Measurements from ENCODE around the gene CSF2.

Gene CSF2

DNA sequence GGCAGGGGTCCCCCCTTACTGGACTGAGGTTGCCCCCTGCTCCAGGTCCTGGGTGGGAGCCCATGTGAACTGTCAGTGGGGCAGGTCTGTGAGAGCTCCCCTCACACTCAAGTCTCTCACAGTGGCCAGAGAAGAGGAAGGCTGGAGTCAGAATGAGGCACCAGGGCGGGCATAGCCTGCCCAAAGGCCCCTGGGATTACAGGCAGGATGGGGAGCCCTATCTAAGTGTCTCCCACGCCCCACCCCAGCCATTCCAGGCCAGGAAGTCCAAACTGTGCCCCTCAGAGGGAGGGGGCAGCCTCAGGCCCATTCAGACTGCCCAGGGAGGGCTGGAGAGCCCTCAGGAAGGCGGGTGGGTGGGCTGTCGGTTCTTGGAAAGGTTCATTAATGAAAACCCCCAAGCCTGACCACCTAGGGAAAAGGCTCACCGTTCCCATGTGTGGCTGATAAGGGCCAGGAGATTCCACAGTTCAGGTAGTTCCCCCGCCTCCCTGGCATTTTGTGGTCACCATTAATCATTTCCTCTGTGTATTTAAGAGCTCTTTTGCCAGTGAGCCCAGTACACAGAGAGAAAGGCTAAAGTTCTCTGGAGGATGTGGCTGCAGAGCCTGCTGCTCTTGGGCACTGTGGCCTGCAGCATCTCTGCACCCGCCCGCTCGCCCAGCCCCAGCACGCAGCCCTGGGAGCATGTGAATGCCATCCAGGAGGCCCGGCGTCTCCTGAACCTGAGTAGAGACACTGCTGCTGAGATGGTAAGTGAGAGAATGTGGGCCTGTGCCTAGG lies at the start of gene CSF2:
Gene CSF2 (plus strand): TSS at position 559 of the 783 bp plus-strand sequence. CDS start 35 bp downstream, at position 594.
- DNase-seq (ENCODE audit: low read depth in 2 of 2): no peak

DNA sequence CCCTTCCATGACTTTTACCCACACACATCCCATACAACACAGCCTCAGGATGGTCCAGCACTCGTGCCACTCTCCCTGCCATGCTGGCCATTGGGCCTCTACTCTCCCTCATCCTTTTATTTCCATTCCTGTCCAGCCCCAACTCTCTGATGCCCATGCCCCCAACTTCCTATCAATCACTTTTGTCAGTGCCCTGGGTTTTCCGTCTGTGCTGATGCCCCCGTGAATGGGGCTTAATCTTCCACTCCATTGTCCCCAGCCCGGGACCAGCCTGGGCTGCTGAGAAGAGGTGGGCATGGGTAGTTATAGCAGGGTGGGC lies 49.5 kb upstream of the CSF2 start:
- no peak for DNase-seq (ENCODE audit: low read depth in 2 of 2)

- no peak for DNase-seq (ENCODE audit: low read depth in 2 of 2)
Measured at GRCh38 chr5:132024789-132025402, 48.7 kb upstream of the CSF2 start.

- no peak for DNase-seq (ENCODE audit: low read depth in 2 of 2)
Measured at GRCh38 chr5:132025403-132025971, 48.1 kb upstream of the CSF2 start.

DNA sequence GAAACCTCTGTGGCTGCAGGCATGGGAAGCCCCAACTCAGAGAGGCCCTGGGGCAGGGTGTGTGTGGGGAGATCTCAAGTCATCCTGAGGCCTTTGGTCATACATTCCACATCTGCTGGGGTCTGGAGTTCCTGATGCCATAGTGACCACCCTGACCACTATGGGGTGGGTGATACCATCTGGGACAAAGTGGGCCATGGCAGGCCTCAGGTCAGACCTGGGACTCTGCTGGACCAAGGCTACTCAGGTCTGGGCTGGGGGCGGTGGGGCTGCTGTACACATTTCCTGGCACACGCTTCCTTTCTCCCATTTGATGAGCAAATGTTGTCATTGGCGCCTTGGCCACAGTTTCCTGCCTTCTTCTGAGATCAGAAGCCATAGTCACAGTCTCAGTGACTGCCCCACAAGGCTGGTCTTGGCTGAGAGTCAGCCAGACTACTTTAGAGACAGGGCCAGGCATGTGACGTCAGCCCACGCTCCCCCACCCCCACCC lies 47.0 kb upstream of the CSF2 start:
- no peak for DNase-seq (ENCODE audit: low read depth in 2 of 2)

GRCh38 chr5:132027027-132027426 lies 46.6 kb upstream of the CSF2 start:
- no peak for DNase-seq (ENCODE audit: low read depth in 2 of 2)

- no peak for DNase-seq (ENCODE audit: low read depth in 2 of 2)
Measured at GRCh38 chr5:132029609-132030330, 43.8 kb upstream of the CSF2 start.

- DNase-seq (ENCODE audit: low read depth in 2 of 2): no peak
Measured at GRCh38 chr5:132030610-132031009, 43.0 kb upstream of the CSF2 start.

DNA sequence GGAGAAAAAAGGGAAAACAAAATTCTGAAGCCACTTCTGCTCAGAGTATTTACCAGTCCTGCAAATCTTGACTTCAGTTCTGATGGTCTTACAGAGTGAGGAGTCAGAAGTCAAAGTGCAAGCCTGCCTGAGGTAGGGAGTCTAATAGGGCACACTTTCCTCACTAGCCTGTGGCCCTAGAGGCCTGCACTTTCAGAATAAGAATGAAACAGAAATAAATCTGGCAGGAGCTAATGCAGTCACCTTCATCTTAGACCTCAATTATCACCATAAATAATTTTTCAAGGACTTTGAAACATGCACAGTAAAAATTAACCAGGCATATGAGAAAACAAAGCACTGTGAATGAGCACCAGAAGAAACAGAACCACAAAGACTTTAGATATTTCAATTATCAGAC lies 41.4 kb upstream of the CSF2 start:
- DNase-seq (ENCODE audit: low read depth in 2 of 2): no peak

GRCh38 chr5:132033122-132033521 lies 40.5 kb upstream of the CSF2 start:
- DNase-seq (ENCODE audit: low read depth in 2 of 2): no peak

- DNase-seq (ENCODE audit: low read depth in 2 of 2): no peak
Measured at GRCh38 chr5:132037353-132037752, 36.2 kb upstream of the CSF2 start.

DNA sequence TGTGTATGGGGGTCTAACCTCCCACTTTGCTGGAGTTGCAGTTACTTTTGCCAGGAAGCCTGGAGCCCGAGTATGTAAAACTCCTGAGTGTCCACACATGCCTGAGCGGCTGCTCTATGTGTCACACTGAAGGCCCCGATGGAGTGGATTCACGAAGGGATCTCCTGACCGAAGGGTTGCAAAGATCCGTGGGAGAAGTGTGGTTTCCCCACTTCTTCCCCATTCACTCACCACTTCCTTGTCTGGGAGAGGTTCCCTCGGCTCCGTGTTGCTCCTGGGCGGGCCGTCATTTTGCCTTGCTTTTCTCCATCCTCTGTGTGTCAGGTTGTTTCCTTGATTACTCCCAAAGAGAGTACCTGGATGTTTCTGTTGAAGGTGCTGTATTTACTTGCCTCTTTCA lies 29.4 kb upstream of the CSF2 start:
- no peak for DNase-seq (ENCODE audit: low read depth in 2 of 2)

DNA sequence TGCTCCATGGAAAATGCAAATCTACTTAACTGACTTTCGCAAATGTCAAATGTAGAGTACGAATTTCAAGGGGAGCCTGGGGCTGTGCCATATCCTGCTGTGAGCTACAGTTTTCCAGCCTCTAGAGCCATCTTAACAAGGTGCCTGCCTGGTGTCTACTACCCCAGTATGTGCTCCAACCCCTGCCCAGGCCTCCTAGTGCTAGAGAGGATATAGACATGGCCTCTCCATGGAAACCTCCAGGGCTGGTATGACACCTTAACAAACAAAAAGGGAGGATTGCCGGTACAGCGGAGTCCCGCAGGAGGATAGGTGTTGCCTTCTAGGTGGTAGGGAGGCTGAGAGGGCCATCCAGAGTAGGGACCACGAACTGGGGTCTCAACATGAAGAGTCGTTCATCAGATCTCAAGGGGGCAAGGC lies 26.7 kb upstream of the CSF2 start:
- no peak for DNase-seq (ENCODE audit: low read depth in 2 of 2)

DNA sequence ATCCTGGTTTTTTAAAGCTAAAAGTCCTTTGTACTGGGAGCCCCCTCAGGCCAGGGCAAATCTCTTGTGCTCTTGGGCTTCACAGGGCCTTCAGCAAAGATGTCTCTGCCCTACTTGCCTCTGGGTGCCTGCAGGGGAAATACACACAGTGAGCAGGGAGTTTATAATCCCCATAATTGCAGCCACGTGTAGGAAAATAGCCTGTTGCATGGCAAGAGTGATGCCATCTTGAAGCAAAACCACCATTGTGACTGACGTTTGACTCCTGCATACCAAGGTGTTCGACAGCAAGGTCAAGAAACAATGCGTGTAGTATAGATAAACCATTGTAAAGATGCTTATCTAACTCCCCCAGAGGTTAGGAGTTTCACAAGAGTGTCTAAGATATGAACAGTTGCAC lies 24.5 kb upstream of the CSF2 start:
- no peak for DNase-seq (ENCODE audit: low read depth in 2 of 2)

GRCh38 chr5:132049559-132049958 lies 24.0 kb upstream of the CSF2 start:
- no peak for DNase-seq (ENCODE audit: low read depth in 2 of 2)

DNA sequence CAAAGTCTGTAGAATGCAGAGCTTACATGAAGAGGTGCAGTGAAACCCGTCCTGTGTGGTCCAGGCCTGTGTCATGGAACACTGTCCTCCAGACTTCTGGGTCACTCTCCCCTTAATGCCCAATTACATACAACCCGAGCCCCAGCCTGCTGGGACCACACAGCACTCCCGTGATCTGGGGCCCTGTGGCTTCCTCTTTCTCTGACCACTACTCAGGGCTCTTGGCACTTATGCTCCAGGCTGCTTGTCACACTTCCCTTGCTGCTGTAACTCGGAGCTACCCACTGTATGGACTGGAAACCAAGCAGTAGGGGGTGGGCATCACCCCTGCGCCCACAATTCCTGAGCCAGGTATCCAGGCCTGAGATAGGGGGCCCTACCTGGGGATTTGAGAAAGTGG lies 23.5 kb upstream of the CSF2 start:
- no peak for DNase-seq (ENCODE audit: low read depth in 2 of 2)

DNA sequence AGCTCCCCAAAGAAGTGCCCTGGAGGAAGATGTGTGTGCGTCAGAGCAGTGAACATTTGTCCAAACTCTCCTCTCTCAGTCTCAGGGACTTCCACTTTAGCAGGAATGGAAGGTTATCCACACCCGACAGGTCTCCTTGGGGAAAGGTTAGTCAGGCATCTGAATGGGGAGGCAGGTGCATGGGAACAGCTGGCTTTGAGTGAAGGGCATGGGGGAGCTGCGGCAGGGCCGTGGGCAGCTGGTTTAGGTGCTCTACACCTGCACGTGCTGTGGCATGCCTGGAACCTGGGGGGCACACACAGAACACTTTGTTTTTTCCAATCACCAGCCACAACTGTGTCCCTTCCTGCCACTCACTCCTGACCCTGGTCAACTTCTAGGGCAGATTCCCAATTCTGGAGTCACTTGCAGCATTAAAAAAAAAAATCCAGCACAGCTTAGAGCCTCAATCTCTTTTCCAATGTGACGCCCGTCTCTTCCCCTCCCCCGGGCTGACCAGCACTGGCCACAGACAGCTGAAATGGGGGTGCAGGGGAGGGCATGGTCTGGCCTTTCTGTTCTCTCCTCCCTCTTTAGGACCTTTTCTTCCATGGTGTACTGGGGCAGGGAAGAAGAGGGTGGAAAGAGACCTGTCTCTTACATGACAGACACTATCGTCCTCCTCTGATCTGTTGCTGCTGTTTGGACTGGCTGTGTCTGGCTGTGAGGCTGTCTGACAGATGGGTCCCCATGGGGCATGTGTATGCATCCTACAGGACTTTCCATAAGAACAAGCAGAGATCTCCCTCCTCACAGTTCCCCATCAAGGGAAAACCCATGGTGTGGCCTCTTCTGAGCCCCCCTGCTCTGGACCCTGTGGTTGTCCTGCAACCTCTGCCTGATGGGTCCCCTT lies 22.7 kb upstream of the CSF2 start:
- no peak for DNase-seq (ENCODE audit: low read depth in 2 of 2)

- no peak for DNase-seq (ENCODE audit: low read depth in 2 of 2)
Measured at GRCh38 chr5:132052520-132052919, 21.1 kb upstream of the CSF2 start.

DNA sequence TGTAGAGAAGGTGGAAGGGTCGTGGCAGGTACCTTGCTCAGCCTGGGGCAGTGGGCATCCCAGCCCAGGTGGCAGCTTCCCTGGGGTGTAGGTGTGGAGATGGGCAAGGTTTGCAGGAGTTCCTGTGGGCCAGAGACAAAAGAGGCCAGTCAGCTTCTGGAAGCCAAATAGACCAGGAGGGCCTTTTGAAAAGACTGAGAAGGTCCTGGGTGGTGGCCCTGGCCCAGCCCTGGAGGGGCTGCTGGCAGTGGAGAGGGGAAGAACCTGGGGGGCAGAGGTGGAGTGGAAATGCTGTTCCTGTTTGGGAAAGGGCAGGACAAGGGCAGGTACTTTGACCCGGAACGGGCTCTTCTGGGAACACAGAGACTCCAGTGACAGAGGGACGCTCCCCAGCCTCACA lies 20.1 kb upstream of the CSF2 start:
- no peak for DNase-seq (ENCODE audit: low read depth in 2 of 2)

GRCh38 chr5:132054031-132054696 lies 19.4 kb upstream of the CSF2 start:
- no peak for DNase-seq (ENCODE audit: low read depth in 2 of 2)
